H9 (cell line): ENCODE results near the gene WDFY3. TPM values are rescaled to one million over a fixed set of nuclear protein-coding genes. Genes with fewer than 3 reads are reported as not detected.
A peak's percentile ranks its signal among the peaks of the same experiment; 100 is the strongest.

ENCODE experiments used
- DNase-seq: peaks from one replicate; pipeline ENCODE4 v3.0.0-alpha.2; 2017
- H2AFZ ChIP-seq: one replicate; pipeline ENCODE4 v1.6.1; 2013; ENCODE audit warnings: mild to moderate bottlenecking, low read length, control low read depth, moderate library complexity
- H2AK5ac ChIP-seq: 2 replicates; pipeline ENCODE4 v1.6.1; 2013; ENCODE audit warnings: low read length, control low read depth, mixed read lengths; ENCODE audit not compliant: insufficient read length
- H2BK120ac ChIP-seq: one replicate; pipeline ENCODE4 v1.6.1; 2013; ENCODE audit warnings: low read depth, mild to moderate bottlenecking, low read length, control low read depth, inconsistent platforms; ENCODE audit not compliant: poor library complexity, severe bottlenecking
- H2BK12ac ChIP-seq: 2 replicates; pipeline ENCODE4 v1.6.1; 2013; ENCODE audit warnings: low read length, control low read depth, mixed read lengths, low read depth; ENCODE audit not compliant: insufficient read length
- H2BK15ac ChIP-seq: 2 replicates; pipeline ENCODE4 v1.6.1; 2013; ENCODE audit warnings: low read depth, low read length, control low read depth
- H2BK20ac ChIP-seq: one replicate; pipeline ENCODE4 v1.6.1; 2013; ENCODE audit warnings: low read depth, mild to moderate bottlenecking, low read length, control low read depth, inconsistent platforms; ENCODE audit not compliant: poor library complexity, severe bottlenecking
- H2BK5ac ChIP-seq: 2 replicates; pipeline ENCODE4 v1.6.1; 2013; ENCODE audit warnings: low read length, control low read depth, mixed read lengths; ENCODE audit not compliant: insufficient read length
- H3K14ac ChIP-seq: 2 replicates; pipeline ENCODE4 v1.6.1; 2013; ENCODE audit warnings: low read length, control low read depth; ENCODE audit not compliant: insufficient read depth
- H3K18ac ChIP-seq: 2 replicates; pipeline ENCODE4 v1.6.1; 2013; ENCODE audit warnings: low read depth, mild to moderate bottlenecking, mixed read lengths, low read length, control low read depth; ENCODE audit not compliant: insufficient read length
- H3K23ac ChIP-seq: 2 replicates; pipeline ENCODE4 v1.6.1; 2013; ENCODE audit warnings: low read length, control low read depth, mixed read lengths, low read depth; ENCODE audit not compliant: insufficient read length
- H3K23me2 ChIP-seq: 2 replicates; pipeline ENCODE4 v1.6.1; 2013; ENCODE audit warnings: low read depth, mild to moderate bottlenecking, mixed read lengths, low read length, control low read depth; ENCODE audit not compliant: insufficient read length, poor library complexity, severe bottlenecking
- H3K27ac ChIP-seq: 2 replicates; pipeline ENCODE4 v1.5.1; 2013; ENCODE audit warnings: low read length, control low read depth, mixed read lengths, low read depth; ENCODE audit not compliant: insufficient read length
- H3K27me3 ChIP-seq: 2 replicates; pipeline ENCODE4 v1.6.1; 2013; ENCODE audit warnings: low read length, control low read depth, inconsistent platforms; ENCODE audit not compliant: insufficient read depth
- H3K4ac ChIP-seq: 2 replicates; pipeline ENCODE4 v1.6.1; 2013; ENCODE audit warnings: low read depth, mild to moderate bottlenecking, control low read depth, inconsistent platforms, low read length, moderate library complexity
- H3K4me1 ChIP-seq: 2 replicates; pipeline ENCODE4 v1.6.1; 2013; ENCODE audit warnings: low read length, control low read depth, inconsistent platforms; ENCODE audit not compliant: insufficient read depth
- H3K4me2 ChIP-seq: 2 replicates; pipeline ENCODE4 v1.6.1; 2013; ENCODE audit warnings: low read length, control low read depth, mixed read lengths; ENCODE audit not compliant: insufficient read length, insufficient read depth
- H3K56ac ChIP-seq: 2 replicates; pipeline ENCODE4 v1.6.1; 2013; ENCODE audit warnings: low read depth, mild to moderate bottlenecking, mixed read lengths, low read length, control low read depth; ENCODE audit not compliant: insufficient read length
- H3K79me1 ChIP-seq: 2 replicates; pipeline ENCODE4 v1.6.1; 2013; ENCODE audit warnings: low read depth, mild to moderate bottlenecking, moderate library complexity, low read length, control low read depth, inconsistent platforms; ENCODE audit not compliant: insufficient read depth, poor library complexity, severe bottlenecking
- H3K79me2 ChIP-seq: 2 replicates; pipeline ENCODE4 v1.6.1; 2013; ENCODE audit warnings: low read length, control low read depth, inconsistent platforms; ENCODE audit not compliant: insufficient read depth
- H3K9ac ChIP-seq: 2 replicates; pipeline ENCODE4 v1.6.1; 2013; ENCODE audit warnings: low read length, control low read depth, mixed read lengths; ENCODE audit not compliant: insufficient read length; ENCODE audit errors: extremely low read depth
- H3K9me3 ChIP-seq: one replicate; pipeline ENCODE4 v1.6.1; 2013; ENCODE audit warnings: low read depth, low read length, inconsistent platforms; ENCODE audit not compliant: control insufficient read depth
- H3T11ph ChIP-seq: one replicate; pipeline ENCODE4 v1.6.1; 2013; ENCODE audit warnings: mild to moderate bottlenecking, low read length, control low read depth, inconsistent platforms
- H4K20me1 ChIP-seq: one replicate; pipeline ENCODE4 v1.6.1; 2013; ENCODE audit not compliant: control insufficient read depth, insufficient read length, insufficient read depth
- H4K5ac ChIP-seq: 2 replicates; pipeline ENCODE4 v1.6.1; 2013; ENCODE audit warnings: low read depth, mild to moderate bottlenecking, mixed read lengths, low read length, control low read depth; ENCODE audit not compliant: insufficient read length
- H4K8ac ChIP-seq: replicated peaks from 2 replicates; pipeline ENCODE4 v1.6.1; 2013; ENCODE audit warnings: low read length, control low read depth, mixed read lengths, low read depth; ENCODE audit not compliant: insufficient read length
- H4K91ac ChIP-seq: 2 replicates; pipeline ENCODE4 v1.6.1; 2013; ENCODE audit warnings: low read depth, mild to moderate bottlenecking, moderate library complexity, mixed read lengths, low read length, control low read depth; ENCODE audit not compliant: insufficient read length
- H3K27ac Mint-ChIP-seq, 3 experiments: 2 replicates in 2 of 3; 3 replicates in 1 of 3; pipeline ENCODE4 v1.8.0; 2020 to 2021; ENCODE audit warnings: mixed read lengths in 3 of 3, mild to moderate bottlenecking in 1 of 3, moderate library complexity in 1 of 3
- H3K27me3 Mint-ChIP-seq: 2 replicates; pipeline ENCODE4 v1.8.0; 2021; ENCODE audit warnings: low read depth, mild to moderate bottlenecking, moderate library complexity, mixed read lengths
- H3K36me3 Mint-ChIP-seq, 3 experiments: 2 replicates in 2 of 3; 3 replicates in 1 of 3; pipeline ENCODE4 v1.8.0; 2020 to 2021; ENCODE audit warnings: low read depth in 3 of 3, mixed read lengths in 3 of 3; ENCODE audit not compliant: insufficient read depth in 1 of 3
- H3K4me1 Mint-ChIP-seq, 2 experiments: 2 replicates each; pipeline ENCODE4 v1.8.0; 2020; ENCODE audit warnings: mixed read lengths in 2 of 2
- H3K4me3 Mint-ChIP-seq, 2 experiments: 2 replicates in 1 of 2; 3 replicates in 1 of 2; pipeline ENCODE4 v1.8.0; 2020 to 2021; ENCODE audit warnings: mild to moderate bottlenecking in 2 of 2, mixed read lengths in 2 of 2, moderate library complexity in 1 of 2
- H3K9me3 Mint-ChIP-seq, 2 experiments: 2 replicates in 1 of 2; 3 replicates in 1 of 2; pipeline ENCODE4 v1.8.0; 2020; ENCODE audit warnings: mild to moderate bottlenecking in 2 of 2, mixed read lengths in 2 of 2, moderate library complexity in 1 of 2
- WGBS: extraction: QIAGEN DNeasy Blood & Tissue Kit; methylation state at CpG from one replicate; pipeline ENCODE4 v1.1.7; 2013; ENCODE audit warnings: missing lambda C conversion rate, low lambda C conversion rate, mixed read lengths; ENCODE audit not compliant: insufficient read length; ENCODE audit errors: extremely low coverage; 5-methylcytosine and 5-hydroxymethylcytosine counted together
- long read RNA-seq: library from polyadenylated mRNA; unstranded; transcript quantifications from one replicate; pipeline ENCODE4 v2.0.0, GENCODE V29; 2020
- total RNA-seq: library from RNA; stranded (reverse); gene quantifications from 2 replicates; pipeline ENCODE4 v1.2.1, GENCODE V29; 2021
- TF ChIP-seq, protein P1 (sequence below): fragments of 200-600 bp; sonication (generic); conservative IDR thresholded peaks from 3 replicates; pipeline ENCODE4 v1.8.0; 2021; ENCODE audit warnings: antibody characterized with exemption, mild to moderate bottlenecking

The WDFY3 gene, protein sequence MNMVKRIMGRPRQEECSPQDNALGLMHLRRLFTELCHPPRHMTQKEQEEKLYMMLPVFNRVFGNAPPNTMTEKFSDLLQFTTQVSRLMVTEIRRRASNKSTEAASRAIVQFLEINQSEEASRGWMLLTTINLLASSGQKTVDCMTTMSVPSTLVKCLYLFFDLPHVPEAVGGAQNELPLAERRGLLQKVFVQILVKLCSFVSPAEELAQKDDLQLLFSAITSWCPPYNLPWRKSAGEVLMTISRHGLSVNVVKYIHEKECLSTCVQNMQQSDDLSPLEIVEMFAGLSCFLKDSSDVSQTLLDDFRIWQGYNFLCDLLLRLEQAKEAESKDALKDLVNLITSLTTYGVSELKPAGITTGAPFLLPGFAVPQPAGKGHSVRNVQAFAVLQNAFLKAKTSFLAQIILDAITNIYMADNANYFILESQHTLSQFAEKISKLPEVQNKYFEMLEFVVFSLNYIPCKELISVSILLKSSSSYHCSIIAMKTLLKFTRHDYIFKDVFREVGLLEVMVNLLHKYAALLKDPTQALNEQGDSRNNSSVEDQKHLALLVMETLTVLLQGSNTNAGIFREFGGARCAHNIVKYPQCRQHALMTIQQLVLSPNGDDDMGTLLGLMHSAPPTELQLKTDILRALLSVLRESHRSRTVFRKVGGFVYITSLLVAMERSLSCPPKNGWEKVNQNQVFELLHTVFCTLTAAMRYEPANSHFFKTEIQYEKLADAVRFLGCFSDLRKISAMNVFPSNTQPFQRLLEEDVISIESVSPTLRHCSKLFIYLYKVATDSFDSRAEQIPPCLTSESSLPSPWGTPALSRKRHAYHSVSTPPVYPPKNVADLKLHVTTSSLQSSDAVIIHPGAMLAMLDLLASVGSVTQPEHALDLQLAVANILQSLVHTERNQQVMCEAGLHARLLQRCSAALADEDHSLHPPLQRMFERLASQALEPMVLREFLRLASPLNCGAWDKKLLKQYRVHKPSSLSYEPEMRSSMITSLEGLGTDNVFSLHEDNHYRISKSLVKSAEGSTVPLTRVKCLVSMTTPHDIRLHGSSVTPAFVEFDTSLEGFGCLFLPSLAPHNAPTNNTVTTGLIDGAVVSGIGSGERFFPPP (N-terminal part only)
- total RNA-seq, result 54.6 and 56.7 TPM in 2 replicates
- long read RNA-seq, partial matches to known transcripts, result 4 of 9 reads
- long read RNA-seq, other reads (novel, unspliced or antisense), result 5 of 9 reads

DNA sequence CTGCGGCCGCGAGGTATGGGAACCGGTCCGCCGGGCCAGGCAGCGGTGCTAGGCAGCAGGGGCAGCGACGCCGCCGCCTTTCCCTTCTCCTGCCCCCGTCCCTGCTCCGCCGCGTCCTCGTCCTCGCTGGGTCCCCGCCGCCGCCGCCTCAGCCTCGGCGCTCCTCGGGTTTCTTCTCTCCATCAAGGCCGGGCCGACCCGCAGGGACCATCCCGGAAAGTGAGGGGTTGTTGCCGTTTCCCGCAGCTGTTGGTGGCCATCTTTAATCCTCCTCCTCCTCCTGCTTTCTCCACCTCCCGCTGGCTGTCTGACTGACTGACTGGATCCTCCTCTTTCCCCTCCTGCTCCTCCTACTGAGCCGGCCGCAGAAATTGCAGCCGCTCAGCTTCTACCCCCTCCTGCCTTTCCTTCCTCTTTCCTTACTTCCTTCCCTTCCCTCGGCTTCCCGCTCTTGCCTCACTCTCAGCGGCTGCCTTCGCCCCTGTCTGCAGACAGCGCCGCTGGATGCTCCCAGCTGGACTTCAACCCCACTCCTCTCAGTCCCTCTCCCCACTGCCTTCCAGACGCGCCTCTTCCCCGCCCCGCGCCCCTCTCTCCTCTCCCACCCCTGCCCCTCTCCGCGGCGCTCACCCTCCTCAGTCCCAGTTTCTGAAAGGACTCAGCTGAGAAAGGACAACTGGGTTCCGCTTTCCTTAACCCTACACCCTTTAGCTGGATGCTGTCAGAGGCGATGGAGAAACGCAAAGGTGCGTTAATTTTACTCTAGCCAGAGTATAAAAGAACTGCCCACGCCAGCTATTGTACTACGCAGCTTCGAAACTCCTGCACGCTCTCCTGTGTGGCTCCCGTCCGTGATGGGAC is at the start of gene WDFY3:
WDFY3 (minus strand) TSS at position 309 of the 861 bp plus-strand sequence. CDS start 106,099 bp downstream, outside the sequence.
- Histone ChIP-seq H2AFZ (no peak within 1 kb of the TSS), H3K4ac (no peak within 1 kb of the TSS), H3K23me2 (peaks cover 12% of the 10 kb centered on the region), H3K23ac (no peak within 1 kb of the TSS), H3K27me3 (no peaks in the 10 kb centered on the region), H2BK15ac (no peak within 1 kb of the TSS), H2BK5ac (no peak within 1 kb of the TSS), H3K79me2 (peaks cover 11% of the 10 kb centered on the region; the same call in 1 of the 2 replicates), H2BK120ac (no peak within 1 kb of the TSS), H4K91ac (no peak within 1 kb of the TSS), H3K4me1 (no peaks in the 10 kb centered on the region), H2BK12ac (no peak within 1 kb of the TSS), H3K56ac (no peak within 1 kb of the TSS), H4K20me1 (no peaks in the 10 kb centered on the region), H2AK5ac (no peak within 1 kb of the TSS), H2BK20ac (no peak within 1 kb of the TSS), H3T11ph (no peak within 1 kb of the TSS), H3K18ac (peak within 1 kb of the TSS; percentile 91), H3K9ac (peak within 1 kb of the TSS; percentile 55), H3K79me1 (no peaks in the 10 kb centered on the region), H3K9me3 (no peaks in the 10 kb centered on the region), H3K14ac (peak within 1 kb of the TSS; percentile 94), H4K5ac (no peak within 1 kb of the TSS), H3K4me2 (peak within 1 kb of the TSS; percentile 84), H4K8ac (no peak within 1 kb of the TSS), H3K27ac (no peak within 1 kb of the TSS)
- TF ChIP-seq, protein P1, sequence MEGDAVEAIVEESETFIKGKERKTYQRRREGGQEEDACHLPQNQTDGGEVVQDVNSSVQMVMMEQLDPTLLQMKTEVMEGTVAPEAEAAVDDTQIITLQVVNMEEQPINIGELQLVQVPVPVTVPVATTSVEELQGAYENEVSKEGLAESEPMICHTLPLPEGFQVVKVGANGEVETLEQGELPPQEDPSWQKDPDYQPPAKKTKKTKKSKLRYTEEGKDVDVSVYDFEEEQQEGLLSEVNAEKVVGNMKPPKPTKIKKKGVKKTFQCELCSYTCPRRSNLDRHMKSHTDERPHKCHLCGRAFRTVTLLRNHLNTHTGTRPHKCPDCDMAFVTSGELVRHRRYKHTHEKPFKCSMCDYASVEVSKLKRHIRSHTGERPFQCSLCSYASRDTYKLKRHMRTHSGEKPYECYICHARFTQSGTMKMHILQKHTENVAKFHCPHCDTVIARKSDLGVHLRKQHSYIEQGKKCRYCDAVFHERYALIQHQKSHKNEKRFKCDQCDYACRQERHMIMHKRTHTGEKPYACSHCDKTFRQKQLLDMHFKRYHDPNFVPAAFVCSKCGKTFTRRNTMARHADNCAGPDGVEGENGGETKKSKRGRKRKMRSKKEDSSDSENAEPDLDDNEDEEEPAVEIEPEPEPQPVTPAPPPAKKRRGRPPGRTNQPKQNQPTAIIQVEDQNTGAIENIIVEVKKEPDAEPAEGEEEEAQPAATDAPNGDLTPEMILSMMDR, result no peak
- Mint-ChIP-seq H3K36me3 (peaks cover 0 to 15% (median 5%) of the 10 kb centered on the region in 3 experiments; a peak in 5 of 7 replicates), H3K27ac (peak within 1 kb of the TSS; percentile 98 to 99 (median 98)), H3K27me3 (no peaks in the 10 kb centered on the region), H3K4me1 (peaks cover 24 to 43% of the 10 kb centered on the region in 2 experiments), H3K9me3 (peaks cover 0 to 3% of the 10 kb centered on the region in 2 experiments; a peak in 1 of 5 replicates), H3K4me3 (peak within 1 kb of the TSS; percentile 98)
- WGBS, result no CpG with 5 or more reads among the region's 58 CpGs
- peak; percentile 90 for DNase-seq
